A549 treated with CpdA at 1 μM for 4 hours (cell line): ENCODE results near the gene TEX11. TPM values are rescaled to one million over a fixed set of nuclear protein-coding genes. Genes with fewer than 3 reads are reported as not detected.

Source experiments
- total RNA-seq: library from RNA; stranded (reverse); fragments of 200-300 nt; extraction: Qiagen RNA extraction; gene quantifications from 5 replicates; pipeline ENCODE4 v1.2.3, GENCODE V29; 2022; ENCODE audit warnings: low read depth

The TEX11 gene
- total RNA-seq = not detected in 5 replicates

GRCh38 chrX:70908541-70908940 lies at the start of gene TEX11:
TSS of gene TEX11 (minus strand) at chrX:70908711. CDS start at chrX:70907789, 922 bp downstream.

Other genes starting within 250 kb of the TEX11 start
- gene SLC7A3, start 22.4 kb upstream of the TEX11 start, total RNA-seq = not detected in 5 replicates
- gene SNX12, start 159.6 kb upstream of the TEX11 start, total RNA-seq = 72.2 to 77.2 TPM (median 74.3 TPM) in 5 replicates
- 1.3 to 1.8 TPM (median 1.7 TPM) in 5 replicates for gene FOXO4, start 187.1 kb upstream of the TEX11 start, total RNA-seq
- gene CXorf65, start 198.0 kb upstream of the TEX11 start, total RNA-seq = not detected in 5 replicates
- 0.08 to 0.31 TPM (median 0.13 TPM) in 4 of 5 replicates, not detected in the other for gene IL2RG, start 202.9 kb upstream of the TEX11 start, total RNA-seq
- gene MED12, start 209.9 kb upstream of the TEX11 start, total RNA-seq = 10.8 to 14.1 TPM (median 11.6 TPM) in 5 replicates
- 0.86 to 1.4 TPM (median 1.0 TPM) in 5 replicates for gene NLGN3, start 236.1 kb upstream of the TEX11 start, total RNA-seq